H1 (cell line): ENCODE data around the gene PEX16. TPM values are rescaled to one million over a fixed set of nuclear protein-coding genes. Genes with fewer than 3 reads are reported as not detected.

ENCODE experiments used
- CTCF ChIA-PET: fragments of 300-600 bp; sonication (Branson Sonifier 250); formaldehyde crosslinking; loops from one replicate; lab custom pipeline; 2021; ENCODE audit not compliant: partially characterized antibody; lab: Charles Lee
- POLR2A ChIA-PET: fragments of 300-600 bp; sonication (Branson Sonifier 250); formaldehyde crosslinking; loops from one replicate; lab custom pipeline; 2021; ENCODE audit warnings: inconsistent platforms; ENCODE audit not compliant: partially characterized antibody; lab: Charles Lee
- DNase-seq, 2 experiments: peaks; one replicate each; pipeline versions ENCODE4 v3.0.0 to v3.0.0-alpha.2; 2010 to 2022; ENCODE audit warnings: low spot score in 2 of 2, low read depth in 1 of 2, mixed read lengths in 1 of 2
- FAIRE-seq: peaks from 2 replicates; lab custom pipeline; 2011; peaks lifted over from hg19 to GRCh38; lab: Jason Lieb, UNC
- H2AFZ ChIP-seq: 2 replicates; pipeline ENCODE4 v1.8.1; 2012; ENCODE audit warnings: low read length, inconsistent platforms
- H2AK5ac ChIP-seq: 2 replicates; pipeline ENCODE4 v1.6.1; 2013; ENCODE audit warnings: low read depth, low read length
- H2BK120ac ChIP-seq: replicated peaks from 2 replicates; pipeline ENCODE3; 2013; ENCODE audit warnings: low read depth, low read length, inconsistent platforms
- H2BK12ac ChIP-seq: 2 replicates; pipeline ENCODE4 v1.6.1; 2013; ENCODE audit warnings: low read depth, low read length
- H2BK15ac ChIP-seq: 2 replicates; pipeline ENCODE4 v1.6.1; 2013; ENCODE audit warnings: low read length
- H2BK20ac ChIP-seq: 2 replicates; pipeline ENCODE4 v1.6.1; 2013; ENCODE audit warnings: low read length
- H2BK5ac ChIP-seq: 2 replicates; pipeline ENCODE4 v1.6.1; 2013; ENCODE audit warnings: low read depth, low read length
- H3K14ac ChIP-seq: 2 replicates; pipeline ENCODE4 v1.6.1; 2013; ENCODE audit warnings: inconsistent platforms; ENCODE audit not compliant: insufficient read length
- H3K18ac ChIP-seq: 2 replicates; pipeline ENCODE4 v1.6.1; 2013; ENCODE audit warnings: low read length; ENCODE audit errors: extremely low read depth
- H3K23ac ChIP-seq: 2 replicates; pipeline ENCODE4 v1.6.1; 2013; ENCODE audit warnings: inconsistent platforms; ENCODE audit not compliant: insufficient read length
- H3K23me2 ChIP-seq: 2 replicates; pipeline ENCODE4 v1.6.1; 2013; ENCODE audit warnings: low read depth, low read length
- H3K27ac ChIP-seq: 2 replicates; pipeline ENCODE4 v1.6.1; 2011; ENCODE audit warnings: low read depth, low read length, inconsistent platforms
- H3K27me3 ChIP-seq, 4 experiments: replicated peaks in 1 of 4; 1 replicate in 1 of 4; 2 replicates in 3 of 4; pipeline versions ENCODE4 v1.6.1 to v1.8.1; 2011 to 2013; ENCODE audit warnings: low read length in 3 of 4, mild to moderate bottlenecking in 3 of 4, inconsistent platforms in 2 of 4, mixed read lengths in 2 of 4, moderate library complexity in 1 of 4; ENCODE audit not compliant: control insufficient read depth in 3 of 4, insufficient read depth in 3 of 4; ENCODE audit errors: extremely low read depth in 1 of 4
- H3K36me3 ChIP-seq, 4 experiments: 2 replicates each; pipeline versions ENCODE4 v1.6.1 to v1.8.1; 2011 to 2013; ENCODE audit warnings: mild to moderate bottlenecking in 4 of 4, low read length in 3 of 4, moderate library complexity in 2 of 4, control low read depth in 1 of 4, inconsistent platforms in 1 of 4; ENCODE audit not compliant: insufficient read depth in 4 of 4, control insufficient read depth in 2 of 4
- H3K4ac ChIP-seq: replicated peaks from 2 replicates; pipeline ENCODE3; 2013; ENCODE audit warnings: low read length, low read depth, mixed read lengths, inconsistent platforms; ENCODE audit not compliant: insufficient read length
- H3K4me1 ChIP-seq, 4 experiments: replicated peaks in 1 of 4; 1 replicate in 1 of 4; 2 replicates in 3 of 4; pipeline versions ENCODE4 v1.6.1 to v1.8.1; 2011 to 2013; ENCODE audit warnings: low read length in 3 of 4, inconsistent platforms in 2 of 4, mixed read lengths in 1 of 4; ENCODE audit not compliant: insufficient read depth in 4 of 4, control insufficient read depth in 3 of 4
- H3K4me2 ChIP-seq, 2 experiments: 2 replicates each; pipeline versions ENCODE4 v1.6.1 to v1.8.1; 2011 to 2013; ENCODE audit warnings: low read depth in 2 of 2, low read length in 2 of 2, control low read depth in 1 of 2, inconsistent platforms in 1 of 2, mild to moderate bottlenecking in 1 of 2; ENCODE audit not compliant: insufficient read depth in 1 of 2
- H3K4me3 ChIP-seq, 4 experiments: fragments of 200-600, 300-600 bp in 1 of 4; sonication (generic), shearing (Covaris generic), sonication (Bioruptor Twin) in 1 of 4; 2 replicates each; pipeline versions ENCODE4 v1.5.1 to v1.8.1; 2011 to 2016; ENCODE audit warnings: low read length in 4 of 4, low read depth in 3 of 4, control low read depth in 2 of 4, inconsistent platforms in 2 of 4, mild to moderate bottlenecking in 2 of 4, mixed read lengths in 1 of 4, moderate library complexity in 1 of 4; ENCODE audit not compliant: insufficient read depth in 2 of 4; ENCODE audit errors: extremely low read depth in 1 of 4
- H3K56ac ChIP-seq: replicated peaks from 2 replicates; pipeline ENCODE3; 2013; ENCODE audit warnings: low read depth, mild to moderate bottlenecking, mixed read lengths, low read length, inconsistent platforms; ENCODE audit not compliant: insufficient read length
- H3K79me1 ChIP-seq: 2 replicates; pipeline ENCODE4 v1.6.1; 2013; ENCODE audit warnings: low read depth, low read length, control low read depth
- H3K79me2 ChIP-seq, 2 experiments: 2 replicates each; pipeline versions ENCODE4 v1.6.1 to v1.8.1; 2012 to 2013; ENCODE audit warnings: low read length in 2 of 2, mild to moderate bottlenecking in 2 of 2, inconsistent platforms in 1 of 2; ENCODE audit not compliant: insufficient read depth in 2 of 2, control insufficient read depth in 1 of 2
- H3K9ac ChIP-seq, 4 experiments: replicated peaks in 1 of 4; 1 replicate in 1 of 4; 2 replicates in 3 of 4; pipeline versions ENCODE4 v1.6.1 to v1.8.1; 2011 to 2013; ENCODE audit warnings: low read depth in 3 of 4, low read length in 3 of 4, control low read depth in 2 of 4, mild to moderate bottlenecking in 2 of 4, moderate library complexity in 2 of 4, inconsistent platforms in 1 of 4; ENCODE audit errors: extremely low read depth in 1 of 4
- H3K9me3 ChIP-seq, 2 experiments: 2 replicates each; pipeline versions ENCODE4 v1.6.1 to v1.8.1; 2012 to 2013; ENCODE audit warnings: mild to moderate bottlenecking in 2 of 2, moderate library complexity in 2 of 2, control low read depth in 1 of 2, inconsistent platforms in 1 of 2, low read depth in 1 of 2, low read length in 1 of 2, mixed read lengths in 1 of 2; ENCODE audit not compliant: insufficient read depth in 2 of 2
- H4K20me1 ChIP-seq, 2 experiments: replicated peaks in 1 of 2; 2 replicates each; pipeline versions ENCODE3 to v1.8.1; 2011 to 2013; ENCODE audit warnings: inconsistent platforms in 2 of 2, low read length in 2 of 2, mild to moderate bottlenecking in 1 of 2; ENCODE audit not compliant: insufficient read depth in 2 of 2, control insufficient read depth in 1 of 2
- H4K5ac ChIP-seq: 2 replicates; pipeline ENCODE4 v1.6.1; 2013; ENCODE audit warnings: low read length, low read depth, mixed read lengths, inconsistent platforms; ENCODE audit not compliant: insufficient read length
- H4K8ac ChIP-seq: 2 replicates; pipeline ENCODE4 v1.8.0; 2013; ENCODE audit warnings: mild to moderate bottlenecking, moderate library complexity, low read length, inconsistent platforms; ENCODE audit not compliant: insufficient read depth; ENCODE audit errors: extremely low read depth
- H4K91ac ChIP-seq: replicated peaks from 2 replicates; pipeline ENCODE3; 2013; ENCODE audit warnings: low read length, mixed read lengths, inconsistent platforms; ENCODE audit not compliant: insufficient read length
- ASH2L ChIP-seq: fragments of 200-600, 300-600 bp; sonication (generic); IDR thresholded peaks from one replicate; pipeline ENCODE4 v1.7.1; 2017; ENCODE audit warnings: low read length
- PHF8 ChIP-seq: fragments of 200-600 bp; sonication (generic); conservative IDR thresholded peaks from 2 replicates; pipeline ENCODE4 v1.7.1; 2012; ENCODE audit warnings: low read depth, mild to moderate bottlenecking, inconsistent platforms, low read length, moderate library complexity
- SIN3A ChIP-seq, 2 experiments: IDR thresholded peaks in 1 of 2; conservative IDR thresholded peaks in 1 of 2; 2 replicates each; pipeline ENCODE4 v1.6.1; 2011 to 2012; ENCODE audit warnings: low read length in 2 of 2, improper control_type of control experiment in 1 of 2, low read depth in 1 of 2, mild to moderate bottlenecking in 1 of 2
- WGBS, 2 experiments: shearing (Covaris generic) in 1 of 2; methylation state at CpG; one replicate each; pipeline versions ENCODE4 v1.1.6 to v1.1.7; 2013 to 2015; ENCODE audit warnings: low lambda C conversion rate in 2 of 2, mixed read lengths in 2 of 2, inconsistent platforms in 1 of 2, low coverage in 1 of 2, missing lambda C conversion rate in 1 of 2; ENCODE audit not compliant: insufficient replicate concordance in 2 of 2, insufficient coverage in 1 of 2, insufficient read length in 1 of 2; ENCODE audit errors: extremely low coverage in 1 of 2, missing lambda C conversion rate in 1 of 2; 5-methylcytosine and 5-hydroxymethylcytosine counted together
- polyA plus RNA-seq, 7 experiments: library from polyadenylated mRNA; depleted of rRNA in 3 of 7; stranded (reverse) in 5 of 7; unstranded in 2 of 7; fragments of >200 nt in 5 of 7; fragments of 200-250 nt in 2 of 7; gene quantifications; 1 replicate in 5 of 7; 2 replicates in 1 of 7; 4 replicates in 1 of 7; pipeline versions ENCODE4 v1.2.1 to v1.2.3, GENCODE V29; 2011 to 2013; ENCODE audit warnings: missing spikeins in 2 of 7, mixed read lengths in 2 of 7
- total RNA-seq: library from RNA; stranded (reverse); fragmentation: NEBNext Ultra II Directional; extraction: Animal tissue kit (Norgen Biotek cat#: 25700); gene quantifications from 2 replicates; pipeline ENCODE4 v1.2.1, GENCODE V29; 2021

PEX16 gene
- total and polyA plus RNA-seq, 2 of the 8 experiments (the other 6 are each of a cell fraction or from before 2014, with no cell fraction given) = 29.2 to 36.0 TPM

- Histone ChIP-seq H3K4ac (no peak overlapping the region), H3K79me2 (no peaks in the 10 kb centered on the region; a peak in 1 of 4 replicates), H3K4me2 (peak overlapping the region; percentile 75 to 80), H3K27me3 (no peaks in the 10 kb centered on the region; a peak in 2 of 7 replicates), H3K4me1 (peaks cover 0 to 10% (median 5%) of the 10 kb centered on the region in 4 experiments; a peak in 5 of 7 replicates), H3K23me2 (peaks cover 8% of the 10 kb centered on the region; the same call in 1 of the 2 replicates), H3K36me3 (no peaks in the 10 kb centered on the region), H3K18ac (peak overlapping the region; percentile 32; the same call in 1 of the 2 replicates), H3K9me3 (no peaks in the 10 kb centered on the region), H3K23ac (no peak overlapping the region), H2BK5ac (no peak overlapping the region), H3K4me3 (peak overlapping the region; percentile 58 to 83 (median 71)), H2BK15ac (no peak overlapping the region), H4K5ac (peak overlapping the region; percentile 22), H3K79me1 (no peaks in the 10 kb centered on the region; the same call in 1 of the 2 replicates), H3K56ac (peak overlapping the region; percentile 22), H3K27ac (no peak overlapping the region), H2AK5ac (no peak overlapping the region), H4K8ac (peak overlapping the region; percentile 36), H4K20me1 (peaks cover 0 to 11% of the 10 kb centered on the region in 2 experiments), H4K91ac (no peak overlapping the region), H3K9ac (peak overlapping the region in 3 of 4 experiments; percentile 39 to 69 (median 42); a peak in 5 of 7 replicates), H3K14ac (no peak overlapping the region), H2BK120ac (no peak overlapping the region), H2BK20ac (no peak overlapping the region), H2AFZ (no peak overlapping the region; the same call in 1 of the 2 replicates), H2BK12ac (no peak overlapping the region)
- 6% methylated on average over 42 of the region's 43 CpGs; no CpG with 5 or more reads in 1 of the 2 experiments for WGBS, 2 experiments
- ChIA-PET CTCF (interaction anchor here (0.6 to 5.7 kb wide), 6 partner anchors 9 to 105 kb away, joined by 3 to 32 read pairs (median 4); no protein-coding TSS in a partner anchor), POLR2A (interaction anchor here (0.8 to 3.2 kb wide), 10 partner anchors 9 to 409 kb away, joined by 3 to 14 read pairs (median 4); partner anchors contain the start of gene LARGE2)
- DNase-seq (peak; percentile 23 to 80), FAIRE-seq (no peak)
- TF ChIP-seq PHF8 = no peak; the same call in 1 of the 2 replicates
- peak; percentile 27 for TF ChIP-seq ASH2L
- peak in 1 of 2 experiments; percentile 23; a peak in 2 of 4 replicates for TF ChIP-seq SIN3A (conservative IDR thresholded peaks at IDR 0.05 in 1 of 2, IDR thresholded peaks at IDR 0.05 in 1 of 2; ENCODE audit: low read depth in 1 of 2, low read length in 2 of 2)
Observed at GRCh38 chr11:45885921-45886721, 31.6 kb downstream of the PEX16 start.
